ENCODE results near the gene CAPN9.

DNA sequence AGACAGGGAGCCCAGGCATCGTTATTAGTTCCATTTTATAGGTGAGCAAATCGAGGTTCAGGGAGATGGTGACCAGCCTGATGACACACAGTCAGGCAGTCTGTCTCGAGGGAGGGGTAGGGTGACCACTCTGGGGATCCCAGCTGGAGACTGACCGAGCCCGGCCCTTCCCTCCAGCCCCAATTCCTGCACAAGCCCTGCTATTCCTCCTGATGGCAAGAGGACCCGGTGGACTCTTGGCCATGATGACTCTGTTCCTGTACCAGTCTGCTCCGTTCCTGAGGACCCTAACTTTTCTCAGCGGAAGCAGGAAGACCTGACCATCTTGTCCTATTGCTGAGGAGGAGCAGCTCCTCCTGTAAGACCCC, 33.7 kb upstream of the CAPN9 start:
- TF ChIP-seq POLR2A (IDR thresholded peaks at IDR 0.05) (no peak), EP300 (IDR thresholded peaks at IDR 0.05) (no peak), POLR2AphosphoS5 (IDR thresholded peaks at IDR 0.05) (no peak)
- TF ChIP-seq, protein P1, sequence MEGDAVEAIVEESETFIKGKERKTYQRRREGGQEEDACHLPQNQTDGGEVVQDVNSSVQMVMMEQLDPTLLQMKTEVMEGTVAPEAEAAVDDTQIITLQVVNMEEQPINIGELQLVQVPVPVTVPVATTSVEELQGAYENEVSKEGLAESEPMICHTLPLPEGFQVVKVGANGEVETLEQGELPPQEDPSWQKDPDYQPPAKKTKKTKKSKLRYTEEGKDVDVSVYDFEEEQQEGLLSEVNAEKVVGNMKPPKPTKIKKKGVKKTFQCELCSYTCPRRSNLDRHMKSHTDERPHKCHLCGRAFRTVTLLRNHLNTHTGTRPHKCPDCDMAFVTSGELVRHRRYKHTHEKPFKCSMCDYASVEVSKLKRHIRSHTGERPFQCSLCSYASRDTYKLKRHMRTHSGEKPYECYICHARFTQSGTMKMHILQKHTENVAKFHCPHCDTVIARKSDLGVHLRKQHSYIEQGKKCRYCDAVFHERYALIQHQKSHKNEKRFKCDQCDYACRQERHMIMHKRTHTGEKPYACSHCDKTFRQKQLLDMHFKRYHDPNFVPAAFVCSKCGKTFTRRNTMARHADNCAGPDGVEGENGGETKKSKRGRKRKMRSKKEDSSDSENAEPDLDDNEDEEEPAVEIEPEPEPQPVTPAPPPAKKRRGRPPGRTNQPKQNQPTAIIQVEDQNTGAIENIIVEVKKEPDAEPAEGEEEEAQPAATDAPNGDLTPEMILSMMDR (IDR thresholded peaks at IDR 0.05), result no peak

All from gastroesophageal sphincter (tissue), 3 donors.